Neural crest cell (in vitro differentiated cells): ENCODE data around the gene NELFB. TPM values are rescaled to one million over a fixed set of nuclear protein-coding genes. Genes with fewer than 3 reads are reported as not detected.
A peak's percentile ranks its signal among the peaks of the same experiment; 100 is the strongest.

ENCODE experiments used
- DNase-seq: peaks from one replicate; pipeline ENCODE4 v3.0.0; 2021; ENCODE audit warnings: low read depth, mixed read lengths, low spot score
- H3K27ac Mint-ChIP-seq: one replicate; pipeline ENCODE4 v1.8.0; 2021; ENCODE audit warnings: mild to moderate bottlenecking, mixed read lengths; ENCODE audit not compliant: unreplicated experiment
- H3K27me3 Mint-ChIP-seq: 2 replicates; pipeline ENCODE4 v1.8.0; 2021; ENCODE audit warnings: low read depth, mild to moderate bottlenecking, mixed read lengths
- H3K36me3 Mint-ChIP-seq: 2 replicates; pipeline ENCODE4 v1.8.0; 2021; ENCODE audit warnings: low read depth, mild to moderate bottlenecking, mixed read lengths
- H3K4me1 Mint-ChIP-seq: 2 replicates; pipeline ENCODE4 v1.8.0; 2021; ENCODE audit warnings: mixed read lengths
- H3K4me3 Mint-ChIP-seq: one replicate; pipeline ENCODE4 v1.8.0; 2021; ENCODE audit warnings: mild to moderate bottlenecking, mixed read lengths
- H3K9me3 Mint-ChIP-seq: 2 replicates; pipeline ENCODE4 v1.8.0; 2021; ENCODE audit warnings: mixed read lengths
- total RNA-seq: library from RNA; stranded (reverse); gene quantifications from 2 replicates; pipeline ENCODE4 v1.2.1, GENCODE V29; 2021
- TF ChIP-seq, protein P1 (sequence below): fragments of 200-600 bp; sonication (generic); conservative IDR thresholded peaks from 2 replicates; pipeline ENCODE4 v1.5.0; 2021; ENCODE audit warnings: antibody characterized with exemption, mild to moderate bottlenecking

Gene NELFB
- total RNA-seq, 1 donor from 2014 or later: 79.0 TPM

DNA sequence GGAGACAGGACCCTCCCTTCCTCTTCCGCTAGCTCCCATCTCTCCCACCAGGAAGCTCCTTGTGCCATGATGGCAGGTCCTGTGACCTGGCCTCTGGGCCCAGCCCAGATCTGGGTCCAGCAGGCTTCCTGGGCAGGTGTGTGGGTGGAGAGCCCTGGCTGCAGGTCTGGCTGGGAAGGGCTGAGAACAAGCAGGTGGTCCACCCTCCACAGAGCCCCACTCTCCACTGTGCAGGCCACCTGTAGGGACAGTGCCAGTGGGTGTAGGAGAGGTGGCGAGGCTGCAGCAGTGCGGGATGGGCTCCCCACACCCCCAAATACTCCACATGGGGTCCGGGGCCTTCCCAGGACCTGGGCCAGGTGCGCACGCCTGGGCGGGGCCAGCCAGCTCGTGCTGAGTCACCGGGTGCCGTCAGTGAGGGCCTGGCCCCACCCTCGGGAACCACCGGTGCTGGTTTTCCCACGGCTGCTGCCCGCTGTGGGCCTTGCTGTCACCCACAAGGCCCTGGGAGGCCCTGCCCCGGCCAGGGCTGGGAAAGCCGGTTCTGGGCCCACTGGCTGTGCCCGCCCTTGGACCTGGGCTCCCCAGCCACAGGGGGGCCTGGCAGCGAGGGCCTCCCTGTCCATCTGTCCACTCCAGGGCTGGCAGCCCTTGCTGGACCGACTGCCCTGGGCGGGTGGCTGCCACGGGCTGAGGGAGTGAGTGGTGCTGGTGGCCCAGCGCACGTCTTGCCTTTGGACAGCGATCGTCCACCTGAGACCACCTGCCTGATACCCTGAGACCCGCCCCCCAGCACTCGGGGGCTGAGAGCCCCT lies 56.3 kb downstream of the NELFB start:
- Mint-ChIP-seq H3K4me3 (no peak overlapping the region), H3K36me3 (no peaks in the 10 kb centered on the region), H3K27me3 (no peaks in the 10 kb centered on the region), H3K9me3 (no peaks in the 10 kb centered on the region), H3K4me1 (peaks cover 17% of the 10 kb centered on the region), H3K27ac (no peak overlapping the region)
- no peak for DNase-seq
- TF ChIP-seq, protein P1, sequence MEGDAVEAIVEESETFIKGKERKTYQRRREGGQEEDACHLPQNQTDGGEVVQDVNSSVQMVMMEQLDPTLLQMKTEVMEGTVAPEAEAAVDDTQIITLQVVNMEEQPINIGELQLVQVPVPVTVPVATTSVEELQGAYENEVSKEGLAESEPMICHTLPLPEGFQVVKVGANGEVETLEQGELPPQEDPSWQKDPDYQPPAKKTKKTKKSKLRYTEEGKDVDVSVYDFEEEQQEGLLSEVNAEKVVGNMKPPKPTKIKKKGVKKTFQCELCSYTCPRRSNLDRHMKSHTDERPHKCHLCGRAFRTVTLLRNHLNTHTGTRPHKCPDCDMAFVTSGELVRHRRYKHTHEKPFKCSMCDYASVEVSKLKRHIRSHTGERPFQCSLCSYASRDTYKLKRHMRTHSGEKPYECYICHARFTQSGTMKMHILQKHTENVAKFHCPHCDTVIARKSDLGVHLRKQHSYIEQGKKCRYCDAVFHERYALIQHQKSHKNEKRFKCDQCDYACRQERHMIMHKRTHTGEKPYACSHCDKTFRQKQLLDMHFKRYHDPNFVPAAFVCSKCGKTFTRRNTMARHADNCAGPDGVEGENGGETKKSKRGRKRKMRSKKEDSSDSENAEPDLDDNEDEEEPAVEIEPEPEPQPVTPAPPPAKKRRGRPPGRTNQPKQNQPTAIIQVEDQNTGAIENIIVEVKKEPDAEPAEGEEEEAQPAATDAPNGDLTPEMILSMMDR: no peak

DNA sequence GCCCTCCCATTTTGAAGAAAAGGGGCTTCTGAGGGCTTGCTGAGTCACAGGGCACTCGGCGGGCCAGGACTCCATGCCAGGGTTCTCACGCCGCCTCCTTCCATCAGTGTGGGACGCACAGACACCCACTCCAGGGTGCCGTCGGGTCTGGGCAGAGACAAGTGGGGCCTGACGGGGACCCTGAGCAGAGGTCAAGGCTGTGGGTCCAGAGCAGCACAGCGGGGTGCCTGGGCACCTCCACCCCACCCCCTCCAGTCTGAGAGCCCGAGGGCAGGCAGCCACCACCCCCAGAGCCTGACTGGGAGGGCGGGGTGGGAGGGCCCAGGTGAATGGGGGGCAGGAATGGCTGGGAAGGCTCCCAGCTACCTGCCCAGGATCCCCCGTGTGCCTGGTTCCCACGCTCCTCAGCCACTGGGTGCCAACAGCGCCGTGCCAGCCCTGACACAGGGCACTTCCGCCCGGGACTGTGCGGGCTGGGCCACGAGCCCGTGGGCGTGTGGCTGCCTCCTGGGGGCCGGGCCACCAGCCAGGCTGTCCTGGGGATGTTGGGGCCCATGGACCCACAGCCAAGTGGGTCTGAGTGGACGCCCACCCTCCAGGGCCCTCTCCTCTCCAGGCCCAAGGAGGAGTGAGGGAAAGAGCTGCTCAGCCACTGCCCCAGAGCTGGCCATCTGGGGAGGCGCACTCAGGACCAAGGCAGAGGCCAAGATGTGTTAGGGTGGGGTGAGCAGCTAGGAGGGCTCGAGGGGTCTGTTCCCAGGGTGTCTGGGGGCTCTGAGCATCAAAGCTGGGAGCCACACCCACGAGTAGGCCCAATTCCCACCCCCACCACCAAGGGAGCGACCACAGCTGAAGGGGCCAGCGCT lies 57.1 kb downstream of the NELFB start:
- no peak for DNase-seq
- H3K36me3 Mint-ChIP-seq: no peaks in the 10 kb centered on the region
- no peak overlapping the region for H3K4me3 Mint-ChIP-seq
- no peak overlapping the region for H3K27ac Mint-ChIP-seq
- peaks cover 17% of the 10 kb centered on the region for H3K4me1 Mint-ChIP-seq
- no peaks in the 10 kb centered on the region for H3K27me3 Mint-ChIP-seq
- TF ChIP-seq, protein P1: no peak
- no peaks in the 10 kb centered on the region for H3K9me3 Mint-ChIP-seq

DNA sequence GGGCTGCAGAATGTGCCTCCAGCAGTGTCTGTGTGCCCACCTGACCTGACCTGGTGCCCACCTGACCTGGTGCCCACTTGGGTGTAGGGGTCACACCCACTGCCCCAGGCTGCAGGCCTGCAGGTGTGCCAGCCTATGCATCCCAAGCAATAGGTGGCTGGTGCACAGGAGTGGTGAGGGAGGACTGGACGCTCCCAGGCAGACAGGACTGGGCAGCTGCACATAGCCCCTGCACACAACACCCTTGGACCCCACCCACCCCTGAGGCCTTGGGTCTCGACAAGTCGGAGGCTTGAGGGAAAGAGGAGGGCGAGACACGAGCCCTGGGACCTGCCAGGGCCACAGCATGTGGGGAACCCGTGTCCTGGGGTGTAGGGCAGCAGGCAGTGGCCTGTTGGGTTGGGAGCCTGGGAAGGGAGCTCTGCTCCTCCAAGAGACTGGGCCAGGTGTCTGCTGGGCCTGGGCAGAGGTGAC lies 57.8 kb downstream of the NELFB start:
- Mint-ChIP-seq H3K27ac (no peak overlapping the region), H3K4me3 (no peak overlapping the region), H3K9me3 (no peaks in the 10 kb centered on the region), H3K4me1 (peaks cover 17% of the 10 kb centered on the region), H3K36me3 (no peaks in the 10 kb centered on the region), H3K27me3 (no peaks in the 10 kb centered on the region)
- TF ChIP-seq, protein P1: no peak
- no peak for DNase-seq

DNA sequence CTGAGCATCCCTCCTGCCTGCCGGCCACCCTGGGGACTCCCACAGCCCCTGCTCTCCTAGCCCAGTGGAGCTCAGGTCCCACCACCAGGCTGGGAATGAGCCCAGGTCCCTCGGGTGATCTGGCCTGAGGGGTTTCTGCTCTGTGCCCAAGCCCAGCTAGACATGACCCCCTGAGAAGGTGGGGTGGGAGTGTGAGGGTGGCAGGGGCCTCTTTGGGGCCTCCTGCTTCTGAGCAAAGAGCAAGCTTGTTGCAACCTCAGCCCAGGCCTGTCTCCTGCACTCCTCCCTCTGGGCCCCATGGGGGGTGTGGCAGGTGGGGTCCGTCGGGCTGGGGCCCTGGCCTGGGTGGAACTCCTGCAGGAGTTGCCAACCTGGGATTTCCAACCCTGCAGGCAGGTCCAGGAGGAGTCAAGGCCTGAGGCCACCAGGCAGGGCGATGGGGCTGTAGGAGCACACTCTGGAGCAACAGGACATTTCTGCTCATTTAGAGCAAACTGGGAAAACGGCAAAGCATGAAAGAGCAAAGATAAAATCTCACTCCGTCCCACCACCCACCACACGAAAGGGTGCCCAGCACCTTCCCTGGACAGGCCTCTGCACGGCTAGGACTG lies 58.3 kb downstream of the NELFB start:
- Mint-ChIP-seq H3K27me3 (no peaks in the 10 kb centered on the region), H3K4me3 (no peak overlapping the region), H3K36me3 (no peaks in the 10 kb centered on the region), H3K9me3 (no peaks in the 10 kb centered on the region), H3K4me1 (peaks cover 12% of the 10 kb centered on the region), H3K27ac (no peak overlapping the region)
- no peak for DNase-seq
- TF ChIP-seq, protein P1: no peak

DNA sequence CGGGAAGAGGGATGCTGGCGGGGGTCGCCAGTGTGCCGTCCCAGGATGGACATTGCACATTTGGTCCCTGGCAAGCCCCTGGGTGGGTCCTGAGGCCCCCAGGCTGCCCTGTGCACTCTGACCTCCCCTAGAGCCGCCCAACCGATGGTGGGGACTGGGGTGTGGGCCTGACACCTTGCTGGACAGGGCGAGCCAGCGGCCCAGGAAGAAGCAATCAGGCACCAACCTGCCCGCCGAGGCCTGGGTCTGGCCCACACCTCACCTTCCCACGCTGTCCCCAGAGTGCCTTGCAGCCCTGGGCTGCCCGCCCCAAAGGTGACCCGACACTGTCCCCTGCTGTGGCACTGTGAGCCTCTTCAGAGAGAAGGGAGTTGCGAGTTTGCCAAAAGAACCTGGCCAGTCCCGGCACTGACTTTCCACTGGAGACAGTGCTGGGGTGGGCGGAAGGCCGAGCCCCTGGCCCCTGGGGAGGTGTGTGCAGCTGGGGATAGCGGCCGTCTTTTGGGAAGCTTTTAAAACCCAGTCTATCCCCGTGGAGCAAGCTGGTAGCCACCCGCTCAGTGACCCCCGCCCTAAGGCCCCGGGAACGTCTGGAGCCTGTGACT lies 58.9 kb downstream of the NELFB start:
- DNase-seq: no peak
- H3K27ac Mint-ChIP-seq: no peak overlapping the region
- H3K9me3 Mint-ChIP-seq: no peaks in the 10 kb centered on the region
- H3K4me1 Mint-ChIP-seq: peaks cover 14% of the 10 kb centered on the region
- H3K36me3 Mint-ChIP-seq: no peaks in the 10 kb centered on the region
- TF ChIP-seq, protein P1: no peak
- H3K27me3 Mint-ChIP-seq: no peaks in the 10 kb centered on the region
- peak overlapping the region; percentile 23 for H3K4me3 Mint-ChIP-seq
